Stimulated activated CD8-positive, alpha-beta memory T cell treated with anti-CD3 and anti-CD28 coated beads, Interleukin-7, amount 100 ng/mL, for 1 hour (primary cell): ENCODE measurements around the gene ATXN1.
"Not testable (repeated sequence)": the region's sequence is repeated elsewhere in the genome, so short reads cannot be mapped to it uniquely, and the experiment has no call there.

Source experiments
- DNase-seq, 2 donors: peaks; one replicate each; pipeline ENCODE4 v3.0.0-alpha.2; 2020; ENCODE audit warnings: low read depth in 2 of 2

ATXN1 gene

GRCh38 chr6:16760516-16761470 lies at the start of gene ATXN1:
Gene ATXN1, minus strand, starts transcription at chr6:16761460.
- DNase-seq: no peak

- no peak for DNase-seq
These were observed 49.2 kb upstream of the ATXN1 start for GRCh38 chr6:16810411-16810810.

- no peak for DNase-seq
These were observed 48.6 kb upstream of the ATXN1 start for GRCh38 chr6:16809753-16810358.

GRCh38 chr6:16807956-16808355 lies 46.7 kb upstream of the ATXN1 start:
- DNase-seq: no peak

GRCh38 chr6:16806363-16806762 lies 45.1 kb upstream of the ATXN1 start:
- no peak for DNase-seq

GRCh38 chr6:16805243-16805950 lies 44.1 kb upstream of the ATXN1 start:
- DNase-seq: no peak

GRCh38 chr6:16804546-16805242 lies 43.4 kb upstream of the ATXN1 start:
- no peak for DNase-seq

GRCh38 chr6:16803294-16804200 lies 42.3 kb upstream of the ATXN1 start:
- no peak for DNase-seq

- no peak for DNase-seq
These were observed 40.8 kb upstream of the ATXN1 start for GRCh38 chr6:16802071-16802470.

GRCh38 chr6:16800942-16801341 lies 39.7 kb upstream of the ATXN1 start:
- no peak for DNase-seq

- DNase-seq: no peak
These were observed 39.1 kb upstream of the ATXN1 start for GRCh38 chr6:16800341-16800740.

- no peak for DNase-seq
These were observed 38.3 kb upstream of the ATXN1 start for GRCh38 chr6:16799279-16800193.

- no peak for DNase-seq
These were observed 32.7 kb upstream of the ATXN1 start for GRCh38 chr6:16793828-16794412.

GRCh38 chr6:16789329-16790038 lies 28.2 kb upstream of the ATXN1 start:
- no peak for DNase-seq

- no peak for DNase-seq
These were observed 25.9 kb upstream of the ATXN1 start for GRCh38 chr6:16787128-16787682.

GRCh38 chr6:16785496-16785895 lies 24.2 kb upstream of the ATXN1 start:
- DNase-seq: no peak

- not testable (repeated sequence) for DNase-seq
These were observed 23.7 kb upstream of the ATXN1 start for GRCh38 chr6:16784957-16785356.

- DNase-seq: no peak
These were observed 22.8 kb upstream of the ATXN1 start for GRCh38 chr6:16783952-16784565.
